T-helper 1 cell treated with Interleukin-12 subunit alpha and Interleukin-12 subunit beta and Interleukin-4 antibody, amounts not matched to agents 30 ng/mL and 1 ng/mL, for 36 hours (primary cell): ENCODE data around the gene AHCYL2. TPM values are rescaled to one million over a fixed set of nuclear protein-coding genes. Genes with fewer than 3 reads are reported as not detected.
"Not testable (repeated sequence)": the region's sequence is repeated elsewhere in the genome, so short reads cannot be mapped to it uniquely, and the experiment has no call there.

ENCODE experiments used
- intact Hi-C: fragments of 100-400 bp; cut with micrococcal nuclease; formaldehyde crosslinking; loops from one replicate; pipeline ENCODE4 v1.15.1; 2024
- total RNA-seq: library from RNA; stranded (reverse); gene quantifications from 2 replicates; pipeline ENCODE4 v1.2.3, GENCODE V29; 2022

AHCYL2 gene
- total RNA-seq, 1 donor from 2014 or later: 26.0 TPM

DNA sequence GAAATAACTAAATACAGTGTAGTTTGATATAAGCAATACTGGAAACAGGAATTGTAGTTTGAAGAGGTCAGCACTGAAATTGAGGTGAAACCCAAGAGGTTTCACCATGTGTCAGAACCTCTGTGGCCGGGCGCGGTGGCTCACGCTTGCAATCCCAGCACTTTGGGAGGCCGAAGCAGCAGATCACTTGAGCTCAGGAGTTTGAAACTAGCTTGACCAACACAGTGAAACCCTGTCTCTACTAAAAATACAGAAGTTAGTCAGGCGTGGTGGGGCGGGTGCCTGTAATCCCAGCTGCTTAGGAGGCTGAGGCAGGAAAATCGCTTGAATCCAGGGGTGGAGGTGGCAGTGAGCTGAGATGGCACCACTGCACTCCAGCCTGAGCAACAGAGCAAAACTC is 13.7 kb downstream of the AHCYL2 start:
- intact Hi-C loops: no loop called here

DNA sequence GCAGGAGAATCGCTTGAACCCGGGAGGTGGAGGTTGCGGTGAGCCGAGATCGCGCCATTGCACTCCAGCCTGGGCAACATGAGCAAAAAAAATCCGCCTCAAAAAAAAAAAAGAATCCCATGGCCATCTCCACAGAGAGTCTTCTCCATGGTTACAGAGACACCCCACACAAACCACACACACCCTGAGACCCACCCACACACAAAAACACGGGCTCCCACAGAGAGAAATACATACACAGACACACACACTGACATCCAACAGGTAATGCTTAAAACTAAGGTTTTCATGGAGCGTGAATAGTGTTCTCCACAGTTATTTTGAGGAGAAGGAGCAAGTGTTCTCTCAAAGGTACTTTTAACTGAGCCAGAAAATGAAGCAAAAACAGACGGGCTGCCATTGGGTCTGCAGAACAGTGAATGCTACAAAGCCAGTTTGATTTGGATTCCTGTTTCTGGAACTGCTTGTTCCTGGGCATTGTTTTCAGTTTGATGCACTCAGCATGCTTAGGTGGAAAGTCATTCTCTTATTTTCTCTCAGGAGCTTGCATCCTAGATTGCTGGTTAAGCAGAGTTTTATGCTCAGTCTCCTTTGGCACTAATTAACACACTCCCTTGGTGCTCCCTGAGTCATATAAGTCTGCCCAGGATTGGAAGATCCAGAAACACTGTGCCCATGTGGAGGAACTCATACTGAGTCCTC is 15.4 kb downstream of the AHCYL2 start:
- intact Hi-C loops: no loop called here

DNA sequence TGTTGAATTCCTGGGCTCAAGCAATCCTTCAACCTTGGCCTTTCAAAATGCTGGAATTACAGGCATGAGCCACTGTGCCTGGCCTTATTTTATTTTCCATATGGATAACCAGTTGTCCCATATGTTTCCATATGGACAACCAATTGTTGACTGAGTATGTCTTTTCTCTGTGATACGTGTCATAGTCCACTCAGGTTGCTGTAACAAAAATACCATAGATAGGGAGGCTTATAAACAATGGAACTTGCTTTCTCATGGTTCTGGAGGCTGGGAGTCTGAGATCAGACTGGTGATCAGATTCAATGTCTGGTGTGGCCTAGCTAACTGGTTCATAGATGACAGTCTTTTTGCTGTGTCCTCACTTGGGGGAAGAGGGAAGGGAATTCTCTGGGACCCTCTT is 19.4 kb downstream of the AHCYL2 start:
- intact Hi-C loops: no loop called here

DNA sequence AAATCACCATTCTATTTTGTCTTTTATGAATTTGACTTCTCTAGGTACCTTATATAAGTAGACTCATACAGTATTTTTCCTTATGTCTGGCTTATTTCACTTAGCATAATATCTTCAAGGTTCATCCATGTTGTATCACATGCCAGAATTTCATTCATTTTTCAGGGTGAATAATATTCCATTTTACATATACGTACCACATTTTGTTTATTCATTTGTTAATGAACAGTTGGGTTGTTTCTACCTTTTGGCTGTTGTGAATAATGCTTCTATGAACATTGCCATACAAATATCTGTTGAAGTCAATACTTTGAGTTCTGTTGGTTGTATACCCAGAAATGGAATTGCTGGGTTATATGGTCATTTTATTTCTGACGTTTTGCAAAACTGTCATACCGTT is 20.7 kb downstream of the AHCYL2 start:
- intact Hi-C loops: no loop called here

DNA sequence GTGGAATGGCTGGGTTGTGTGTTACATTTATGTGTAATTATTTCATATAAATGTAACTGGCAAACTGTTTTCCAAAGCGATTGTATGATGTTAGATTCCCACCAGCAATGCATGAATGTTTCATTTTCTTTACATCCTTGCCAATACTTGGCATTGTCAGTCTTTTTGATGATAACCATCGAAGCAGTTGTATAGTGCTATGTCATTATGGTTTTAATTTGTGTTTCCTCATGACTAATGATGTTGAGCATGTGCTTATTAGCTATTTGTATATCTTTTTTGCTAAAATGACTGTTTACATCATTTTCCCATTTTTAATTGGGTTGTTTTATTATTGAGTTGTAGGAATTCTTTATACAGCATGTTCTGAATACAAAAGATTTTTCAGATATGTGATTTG is 22.3 kb downstream of the AHCYL2 start:
- intact Hi-C loops: no loop called here

DNA sequence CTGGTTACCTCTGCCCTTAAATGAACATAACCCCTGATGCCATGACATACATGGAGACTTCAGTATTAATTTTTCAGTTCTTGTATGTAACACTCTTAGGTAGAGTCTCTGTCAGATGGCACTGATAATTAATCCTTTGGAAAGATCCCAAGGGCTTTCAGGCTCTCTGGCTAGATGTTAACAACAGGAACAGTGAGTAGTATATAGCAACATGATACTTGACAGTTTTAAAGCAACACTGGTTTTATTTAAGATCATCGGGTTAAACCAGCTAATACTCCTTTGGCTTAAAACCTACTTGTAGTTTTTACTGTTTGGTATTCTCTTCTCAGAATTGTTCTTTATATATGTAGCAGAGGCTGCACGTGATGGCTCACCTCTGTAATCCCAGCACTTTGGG is 27.3 kb downstream of the AHCYL2 start:
- intact Hi-C loops: no loop called here

DNA sequence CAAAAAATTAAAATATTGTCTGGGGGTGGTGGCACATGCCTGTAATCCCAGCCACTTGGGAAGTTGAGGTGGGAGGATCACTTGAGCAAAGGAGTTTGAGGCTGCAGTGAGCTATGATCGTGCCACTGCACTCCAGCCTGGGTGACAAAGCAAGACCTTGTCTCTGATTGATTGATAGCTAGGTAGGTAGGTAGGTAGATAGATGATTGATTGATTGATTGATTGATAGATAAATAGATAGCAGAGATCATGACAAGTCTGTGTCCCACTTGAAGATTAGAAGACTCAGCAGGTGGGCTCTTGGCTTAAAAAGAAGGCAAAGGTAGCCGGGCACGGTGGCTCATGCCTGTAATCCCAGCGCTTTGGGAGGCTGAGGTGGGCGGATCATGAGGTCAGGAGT is 27.8 kb downstream of the AHCYL2 start:
- intact Hi-C loops: not testable (repeated sequence)

DNA sequence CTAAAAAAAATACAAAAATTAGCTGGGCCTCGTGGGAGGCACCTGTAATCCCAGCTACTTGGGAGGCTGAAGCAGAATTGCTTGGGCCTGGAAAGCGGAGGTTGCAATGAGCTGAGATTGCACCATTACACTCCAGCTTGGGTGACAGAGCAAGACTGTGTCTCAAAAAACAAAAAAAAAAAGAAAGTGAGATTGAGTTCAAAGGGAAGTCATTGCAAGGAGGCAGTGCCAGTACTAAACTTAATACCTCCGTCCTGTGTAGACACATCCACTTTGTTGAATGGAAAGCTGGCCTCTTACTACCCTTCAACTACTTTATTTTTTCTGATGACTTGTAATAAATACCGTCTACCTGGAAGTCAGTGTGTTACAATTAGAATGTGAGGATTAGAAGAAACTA is 31.0 kb downstream of the AHCYL2 start:
- intact Hi-C loops: no loop called here

DNA sequence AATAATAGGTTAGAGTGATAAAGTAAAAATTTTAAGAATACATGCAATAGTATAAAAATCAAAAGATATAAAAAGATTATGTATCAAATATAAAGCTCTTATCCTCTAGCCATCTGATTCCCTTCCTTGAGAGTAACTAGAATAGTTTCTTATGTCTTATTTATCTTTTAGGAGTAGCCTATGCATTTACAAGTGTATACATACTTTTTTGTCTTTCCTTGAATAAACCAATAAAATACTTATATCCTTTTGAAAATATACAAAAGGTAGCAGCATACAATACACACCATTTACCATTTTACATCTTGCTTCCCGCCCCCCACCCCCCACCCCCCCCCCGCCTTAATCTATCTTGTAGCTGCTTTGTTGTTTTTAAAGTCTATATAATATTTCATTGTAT is 31.4 kb downstream of the AHCYL2 start:
- intact Hi-C loops: no loop called here

DNA sequence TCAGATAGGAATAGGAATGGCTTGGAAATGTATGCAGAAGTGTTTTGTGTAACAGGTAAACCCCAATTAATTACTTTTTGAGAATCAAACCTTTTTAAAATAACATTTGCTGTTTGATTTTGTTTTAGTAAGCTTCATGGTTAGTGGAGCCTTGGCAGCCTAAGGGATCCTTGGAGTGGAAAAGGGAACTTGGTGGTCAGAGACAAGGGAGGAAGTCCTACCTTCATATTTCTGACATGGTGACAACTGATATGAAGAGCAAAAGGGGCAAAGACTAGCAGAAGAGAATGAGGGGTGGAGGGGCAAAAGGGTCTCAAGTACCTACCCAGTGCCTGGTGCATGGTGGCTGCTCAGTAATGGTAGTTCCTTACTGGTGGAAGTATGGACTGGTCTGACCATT is 32.3 kb downstream of the AHCYL2 start:
- intact Hi-C loops: no loop called here

DNA sequence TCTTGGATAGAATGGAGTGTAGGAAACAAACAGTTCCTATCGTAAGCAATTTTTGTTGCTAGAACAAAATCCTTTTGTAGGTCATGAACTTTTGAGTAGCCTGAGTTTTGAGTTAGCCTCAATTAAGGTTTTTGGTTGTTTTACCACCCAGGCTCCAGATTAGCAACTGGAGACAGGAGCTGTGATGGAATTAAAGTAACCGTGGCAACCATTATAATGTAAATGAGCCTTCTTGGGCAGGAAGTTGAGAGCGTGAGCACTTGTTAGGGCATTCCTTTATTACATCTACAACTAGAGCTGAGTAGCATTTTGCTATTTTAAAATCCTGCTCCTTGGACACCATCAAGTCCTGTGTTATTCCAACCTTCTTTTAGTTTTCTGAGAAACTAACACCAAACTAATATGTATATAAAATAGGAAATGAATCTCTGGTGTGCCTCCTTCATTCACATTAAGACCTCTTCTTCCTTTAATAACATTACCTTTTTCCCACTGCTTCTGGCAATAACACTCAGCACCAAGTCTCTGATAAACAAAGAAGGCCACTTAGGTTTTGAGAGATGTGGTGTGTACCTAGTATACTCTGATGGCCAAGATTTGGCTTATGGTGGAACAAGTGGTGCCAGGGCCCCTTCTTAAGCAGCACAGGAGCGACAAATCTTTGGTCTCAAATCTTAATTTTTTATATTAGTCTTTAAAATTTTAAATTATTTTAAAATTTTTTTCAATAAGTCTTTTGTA is 34.0 kb downstream of the AHCYL2 start:
- intact Hi-C loops: no loop called here

DNA sequence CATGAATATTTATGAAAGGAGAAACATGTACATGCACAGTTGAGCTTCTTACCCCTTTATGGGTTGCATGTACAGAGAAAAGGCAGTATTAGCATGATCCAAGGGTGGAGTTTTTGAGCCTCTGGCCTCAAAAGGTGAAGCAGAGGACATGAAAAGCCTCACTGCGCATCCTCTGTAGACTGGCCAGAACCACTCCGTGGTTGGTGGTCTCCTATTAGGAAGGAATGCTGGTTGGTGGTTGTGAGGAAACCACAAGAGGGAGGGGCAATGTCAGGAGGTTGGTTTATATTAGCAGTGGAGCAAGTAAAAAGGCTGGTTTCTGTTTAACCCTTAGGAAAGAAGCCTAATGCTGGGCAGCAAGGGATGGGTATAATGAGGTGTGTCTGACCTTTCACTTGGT is 37.5 kb downstream of the AHCYL2 start:
- intact Hi-C loops: no loop called here

DNA sequence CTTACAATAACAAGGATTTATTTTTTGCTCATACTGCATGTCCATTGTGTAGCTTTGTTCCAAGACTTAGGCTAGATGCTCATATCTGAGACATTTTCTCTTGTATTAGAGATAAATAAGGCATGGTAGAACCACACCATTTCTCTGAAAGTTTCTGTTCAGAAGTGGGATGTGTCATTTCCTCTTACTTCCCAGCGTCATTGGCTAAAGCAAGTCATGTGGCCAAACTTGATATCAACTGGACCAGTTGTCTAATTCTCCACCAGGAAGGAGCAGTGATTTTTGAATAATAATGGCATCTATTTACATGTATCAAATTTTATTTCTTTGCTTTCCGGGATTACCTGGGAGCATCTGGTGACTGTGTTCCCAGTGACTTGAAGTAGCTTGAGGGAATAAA is 38.3 kb downstream of the AHCYL2 start:
- intact Hi-C loops: no loop called here

DNA sequence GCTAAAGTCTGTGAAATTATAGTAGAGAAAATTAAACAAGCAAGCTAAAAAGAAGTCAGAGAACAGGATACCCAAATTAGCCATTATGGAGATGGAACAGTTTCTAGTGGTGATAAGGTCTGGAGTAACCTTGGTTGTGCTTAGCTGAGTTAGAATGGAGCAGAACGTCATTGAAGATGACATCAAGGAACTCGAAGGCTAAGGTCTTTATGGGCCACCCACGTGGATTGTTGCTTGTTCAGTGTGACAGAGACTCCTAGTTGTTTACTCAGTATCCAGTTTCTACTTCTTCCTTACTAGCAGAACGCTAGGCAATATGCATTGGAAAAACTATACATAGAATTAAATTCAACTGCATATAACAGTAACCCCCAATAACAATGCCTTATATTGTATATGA is 39.7 kb downstream of the AHCYL2 start:
- intact Hi-C loops: no loop called here

DNA sequence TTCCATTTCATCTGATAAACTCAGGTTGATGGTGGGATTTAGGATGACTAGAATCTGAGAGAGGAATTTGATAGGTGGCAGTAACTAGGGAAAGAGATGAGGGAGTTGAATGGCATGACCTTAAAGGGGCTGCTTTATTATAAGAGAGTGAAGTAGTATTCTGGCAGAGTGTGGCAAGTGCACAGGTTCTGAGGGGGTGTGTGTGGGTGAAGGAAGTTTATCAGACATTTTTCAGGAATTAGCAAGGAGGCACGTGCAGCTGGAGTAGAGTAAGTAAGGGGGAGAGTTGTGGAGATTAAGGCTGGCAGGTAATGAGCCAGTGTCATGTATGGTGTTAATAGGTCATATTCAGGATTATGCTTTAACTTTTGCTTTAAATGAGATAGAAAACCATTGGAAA is 40.5 kb downstream of the AHCYL2 start:
- intact Hi-C loops: no loop called here

DNA sequence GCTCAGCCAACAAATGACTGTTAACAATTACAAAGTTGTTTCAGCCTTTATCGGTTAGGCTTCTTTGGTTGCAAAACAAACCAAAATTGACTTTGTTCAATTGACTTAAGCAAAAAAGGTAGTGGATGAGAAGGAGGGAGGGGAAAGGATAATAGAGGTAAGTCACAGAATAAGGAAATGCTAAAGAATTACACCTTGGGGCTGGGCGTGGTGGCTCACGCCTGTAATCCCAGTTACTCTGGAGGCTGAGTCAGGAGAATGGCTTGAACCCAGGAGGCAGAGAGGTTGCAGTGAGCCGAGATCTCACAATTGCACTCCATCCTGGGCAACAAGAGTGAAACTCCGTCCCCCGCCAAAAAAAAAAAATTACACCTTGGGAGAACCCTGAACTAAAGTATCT is 41.4 kb downstream of the AHCYL2 start:
- intact Hi-C loops: no loop called here

DNA sequence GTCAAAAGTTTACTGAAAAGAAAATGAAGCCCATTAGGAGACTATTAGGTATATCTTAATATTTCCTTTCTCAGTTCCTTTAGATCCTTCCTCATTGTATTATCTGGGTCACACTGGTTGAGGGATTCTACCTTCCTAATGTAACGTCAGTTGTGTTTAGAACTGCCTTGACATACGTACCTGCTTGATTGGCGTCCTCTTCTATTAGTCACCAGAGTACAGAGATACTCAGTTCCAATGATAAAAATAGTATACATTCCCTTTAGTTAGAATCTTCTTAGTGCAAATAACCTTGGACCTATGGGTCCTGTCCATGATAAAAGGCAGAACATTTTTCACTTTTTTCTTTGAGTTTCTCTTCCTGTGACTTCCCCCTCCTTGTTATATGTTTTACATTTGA is 45.2 kb downstream of the AHCYL2 start:
- intact Hi-C loops: loop anchor here (5.0 to 10.0 kb wide), 2 partner anchors 347 to 365 kb away; no protein-coding TSS in a partner anchor

DNA sequence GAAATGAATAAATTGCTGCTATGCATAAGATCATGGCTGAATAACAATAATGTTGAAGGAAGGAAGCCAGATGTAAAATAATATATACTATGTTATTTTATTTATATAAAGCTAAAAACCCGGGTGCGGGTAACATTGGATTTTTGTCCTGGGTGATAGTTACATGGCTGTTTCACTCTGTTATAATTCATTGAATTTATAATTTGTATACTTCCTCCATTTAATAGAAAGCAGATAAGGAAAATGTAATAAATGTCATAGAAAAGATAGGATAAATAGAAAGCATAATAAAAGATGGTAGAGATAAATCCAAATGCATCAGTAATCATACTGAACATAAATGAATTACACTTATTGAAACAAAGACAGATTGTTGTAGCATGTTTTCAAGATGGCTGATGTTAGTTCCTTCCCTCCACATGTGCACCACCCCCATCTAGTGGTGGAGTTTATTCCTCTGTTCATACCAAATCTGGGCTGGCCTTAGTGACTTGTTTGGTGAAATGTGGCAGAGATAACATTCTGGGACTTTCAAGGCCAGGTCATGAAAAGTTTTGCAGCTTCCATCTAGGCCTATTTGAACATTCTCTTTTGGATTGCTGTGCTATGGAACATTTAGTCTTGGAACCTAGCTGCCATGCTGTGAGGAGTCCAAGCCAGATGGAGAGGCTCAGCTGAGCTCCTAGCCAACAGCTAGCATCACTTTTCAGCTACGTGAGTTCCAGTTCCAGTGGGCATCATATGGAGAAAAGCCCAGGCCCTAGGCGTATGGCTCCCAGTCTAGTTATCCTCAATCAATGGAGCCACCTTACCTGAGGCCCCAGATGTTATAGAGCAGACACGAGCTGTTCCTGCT is 46.9 kb downstream of the AHCYL2 start:
- intact Hi-C loops: loop anchor here (1.0 to 10.0 kb wide), 7 partner anchors 27 to 367 kb away; no protein-coding TSS in a partner anchor

DNA sequence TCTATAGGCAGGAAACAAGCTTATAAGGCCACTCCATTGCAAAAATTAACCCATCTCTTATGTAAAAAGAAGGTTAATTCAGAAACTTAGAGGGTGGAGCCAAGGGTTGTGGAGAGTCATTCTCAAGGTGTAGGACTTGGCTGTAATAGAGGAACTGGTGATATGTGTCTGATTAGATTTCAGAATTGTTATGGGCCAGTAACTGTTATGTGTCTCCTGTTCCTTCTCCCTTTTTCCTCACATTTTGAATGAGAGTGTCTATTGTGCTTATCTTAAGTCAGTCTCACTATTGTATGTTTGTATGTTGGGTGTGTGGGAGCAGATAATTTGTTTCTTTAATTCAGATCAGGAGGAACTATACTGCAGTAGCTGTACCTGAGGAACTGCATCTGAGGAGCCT is 49.1 kb downstream of the AHCYL2 start:
- intact Hi-C loops: loop anchor here (5.0 to 10.0 kb wide), 2 partner anchors 343 to 369 kb away; no protein-coding TSS in a partner anchor

DNA sequence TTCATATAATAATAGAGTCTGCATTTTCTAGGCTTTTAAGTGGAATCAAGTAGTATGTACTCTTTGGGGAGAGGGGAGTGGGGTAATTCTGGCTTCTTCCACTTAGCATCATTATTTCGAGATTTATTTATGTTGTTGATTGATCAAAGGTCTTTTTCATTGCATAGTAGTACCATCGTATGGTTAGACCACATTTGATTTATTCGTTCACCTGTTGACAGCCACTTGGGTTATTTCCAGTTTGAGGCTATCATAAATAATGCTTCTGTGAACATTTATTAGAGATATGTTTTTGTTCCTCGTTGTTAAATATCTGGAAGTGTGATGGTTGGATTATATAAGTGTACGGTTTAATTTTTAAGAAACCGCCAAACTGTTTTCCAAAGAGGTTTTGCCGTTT is 52.8 kb downstream of the AHCYL2 start:
- intact Hi-C loops: loop anchor here (10.0 kb wide), 1 partner anchor 373 kb away; no protein-coding TSS in a partner anchor

DNA sequence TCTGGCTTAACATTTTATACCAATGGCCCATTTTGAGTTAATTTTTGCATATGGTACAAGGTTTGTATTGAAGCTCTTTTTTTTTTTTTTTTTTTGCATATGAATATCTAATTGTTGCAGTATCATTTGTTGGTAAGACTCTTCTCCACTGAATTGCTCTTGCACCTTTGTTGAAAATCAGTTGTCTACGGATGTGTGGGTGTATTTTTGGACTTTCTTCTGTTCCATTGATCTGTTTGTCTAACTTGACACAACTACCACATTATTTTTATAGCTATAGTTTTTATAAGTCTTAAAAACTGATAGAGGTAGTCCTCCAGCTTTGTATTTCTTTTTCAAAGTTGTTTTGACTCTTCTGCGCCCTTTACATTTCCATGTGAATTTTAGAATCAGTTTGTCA is 53.9 kb downstream of the AHCYL2 start:
- intact Hi-C loops: loop anchor here (10.0 kb wide), 1 partner anchor 374 kb away; no protein-coding TSS in a partner anchor

DNA sequence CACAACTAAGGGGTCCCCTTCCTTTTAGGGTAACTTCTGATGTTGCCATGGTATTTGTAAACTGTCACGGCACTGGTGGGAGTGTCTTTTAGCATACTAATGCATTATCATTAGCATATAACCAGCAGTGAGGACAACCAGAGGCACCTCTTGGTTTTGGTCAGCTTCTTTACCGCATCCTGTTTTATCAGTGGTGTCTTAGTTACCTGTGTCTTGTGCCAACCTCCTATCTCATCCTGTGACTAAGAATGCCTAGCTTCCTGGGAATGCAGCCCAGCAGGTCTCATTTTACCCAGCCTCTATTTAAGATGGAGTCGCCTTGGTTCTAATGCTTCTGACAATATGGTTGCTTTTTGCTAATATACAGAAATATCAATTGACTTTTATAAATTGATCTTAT is 54.9 kb downstream of the AHCYL2 start:
- intact Hi-C loops: loop anchor here (10.0 kb wide), 1 partner anchor 375 kb away; no protein-coding TSS in a partner anchor
